Smooth muscle cell (in vitro differentiated cells): ENCODE measurements around the gene TTC23L. TPM values are rescaled to one million over a fixed set of nuclear protein-coding genes. Genes with fewer than 3 reads are reported as not detected.

Experiments
- DNase-seq: peaks from one replicate; lab custom pipeline; 2025; ENCODE audit not compliant: unreplicated experiment; lab: John Stamatoyannopoulos, UW
- H2AFZ ChIP-seq: fragments of 200-600 bp; sonication (generic); 2 replicates; pipeline ENCODE4 v1.6.0; 2016; ENCODE audit warnings: antibody characterized with exemption, low read depth, mild to moderate bottlenecking
- H3F3A ChIP-seq: fragments of 200-600 bp; sonication (generic); 2 replicates; pipeline ENCODE4 v1.6.0; 2017; ENCODE audit warnings: antibody characterized with exemption, low read depth
- H3K27ac ChIP-seq: fragments of 200-600 bp; sonication (generic); 2 replicates; pipeline ENCODE4 v1.5.1; 2016; ENCODE audit warnings: low read depth, mild to moderate bottlenecking
- H3K27me3 ChIP-seq: fragments of 200-600 bp; sonication (generic); 2 replicates; pipeline ENCODE4 v1.6.1; 2016; ENCODE audit warnings: low read depth, mild to moderate bottlenecking
- H3K36me3 ChIP-seq: fragments of 200-600 bp; sonication (generic); 2 replicates; pipeline ENCODE4 v1.5.1; 2016; ENCODE audit warnings: low read depth
- H3K4me1 ChIP-seq: fragments of 200-600 bp; sonication (generic); 2 replicates; pipeline ENCODE4 v1.5.1; 2016; ENCODE audit warnings: low read depth
- H3K4me2 ChIP-seq: fragments of 200-600 bp; sonication (generic); 2 replicates; pipeline ENCODE4 v1.6.0; 2016; ENCODE audit warnings: mild to moderate bottlenecking
- H3K4me3 ChIP-seq: fragments of 200-600 bp; sonication (generic); 2 replicates; pipeline ENCODE4 v1.5.1; 2016; ENCODE audit warnings: mild to moderate bottlenecking
- H3K79me2 ChIP-seq: fragments of 200-600 bp; sonication (generic); 2 replicates; pipeline ENCODE4 v1.6.0; 2016; ENCODE audit warnings: low read depth, mild to moderate bottlenecking
- H3K9ac ChIP-seq: fragments of 200-600 bp; sonication (generic); 2 replicates; pipeline ENCODE4 v1.6.0; 2016; ENCODE audit warnings: low read depth
- H3K9me3 ChIP-seq: fragments of 200-600 bp; sonication (generic); replicated peaks from 2 replicates; pipeline ENCODE4 v1.5.1; 2016; ENCODE audit warnings: low read depth
- H4K20me1 ChIP-seq: fragments of 200-600 bp; sonication (generic); 2 replicates; pipeline ENCODE4 v1.6.0; 2016; ENCODE audit warnings: low read depth
- WGBS: methylation state at CpG from one replicate; pipeline ENCODE4 v1.1.7; 2016; ENCODE audit warnings: low lambda C conversion rate; 5-methylcytosine and 5-hydroxymethylcytosine counted together
- polyA plus RNA-seq: library from polyadenylated mRNA; unstranded; fragments of >200 nt; fragmentation: Nextera tagmentation; extraction: Ambion mirVana; gene quantifications from 2 replicates; pipeline ENCODE4 v1.2.1, GENCODE V29; 2016
- total RNA-seq: library from RNA; depleted of rRNA; stranded (reverse); fragments of >200 nt; gene quantifications from 2 replicates; pipeline ENCODE4 v1.2.3, GENCODE V29; 2014
- TF ChIP-seq, protein P1 (sequence below): fragments of 200-600 bp; sonication (generic); IDR thresholded peaks from 2 replicates; pipeline ENCODE4 v1.5.1; 2017; ENCODE audit warnings: borderline replicate concordance, mild to moderate bottlenecking, antibody characterized with exemption; ENCODE audit not compliant: insufficient read depth, poor library complexity, severe bottlenecking

TTC23L gene
- total and polyA plus RNA-seq, 2 experiments from 2014 or later: 0.04 to 0.08 TPM

DNA sequence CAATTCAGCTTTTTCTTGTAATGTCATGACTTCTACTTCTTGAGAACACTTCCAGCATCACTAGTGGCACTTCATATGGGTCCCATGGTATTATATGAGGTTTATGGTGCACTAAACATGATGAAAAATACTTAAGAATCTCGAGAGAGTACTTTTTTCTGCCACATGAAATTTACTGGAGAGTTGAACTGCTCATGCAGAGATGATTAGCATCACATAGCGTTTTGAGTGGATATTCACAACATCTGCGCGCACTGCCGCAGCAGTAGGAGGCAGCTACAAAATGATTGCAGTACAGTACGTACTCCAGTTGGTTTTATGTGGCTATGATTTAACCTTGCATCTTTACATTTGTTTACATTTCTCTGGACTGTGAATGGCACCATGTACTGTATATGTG, 61.7 kb downstream of the TTC23L start:
- Histone ChIP-seq H3K9ac (no peak overlapping the region), H3K79me2 (no peaks in the 10 kb centered on the region), H2AFZ (no peak overlapping the region), H3F3A (no peaks in the 10 kb centered on the region), H3K36me3 (no peaks in the 10 kb centered on the region), H3K27me3 (no peaks in the 10 kb centered on the region), H3K4me3 (no peak overlapping the region), H4K20me1 (no peaks in the 10 kb centered on the region), H3K27ac (no peak overlapping the region), H3K4me1 (no peaks in the 10 kb centered on the region), H3K9me3 (no peaks in the 10 kb centered on the region), H3K4me2 (no peak overlapping the region)
- WGBS: 93% methylated on average over 6 of the region's 6 CpGs
- TF ChIP-seq, protein P1, sequence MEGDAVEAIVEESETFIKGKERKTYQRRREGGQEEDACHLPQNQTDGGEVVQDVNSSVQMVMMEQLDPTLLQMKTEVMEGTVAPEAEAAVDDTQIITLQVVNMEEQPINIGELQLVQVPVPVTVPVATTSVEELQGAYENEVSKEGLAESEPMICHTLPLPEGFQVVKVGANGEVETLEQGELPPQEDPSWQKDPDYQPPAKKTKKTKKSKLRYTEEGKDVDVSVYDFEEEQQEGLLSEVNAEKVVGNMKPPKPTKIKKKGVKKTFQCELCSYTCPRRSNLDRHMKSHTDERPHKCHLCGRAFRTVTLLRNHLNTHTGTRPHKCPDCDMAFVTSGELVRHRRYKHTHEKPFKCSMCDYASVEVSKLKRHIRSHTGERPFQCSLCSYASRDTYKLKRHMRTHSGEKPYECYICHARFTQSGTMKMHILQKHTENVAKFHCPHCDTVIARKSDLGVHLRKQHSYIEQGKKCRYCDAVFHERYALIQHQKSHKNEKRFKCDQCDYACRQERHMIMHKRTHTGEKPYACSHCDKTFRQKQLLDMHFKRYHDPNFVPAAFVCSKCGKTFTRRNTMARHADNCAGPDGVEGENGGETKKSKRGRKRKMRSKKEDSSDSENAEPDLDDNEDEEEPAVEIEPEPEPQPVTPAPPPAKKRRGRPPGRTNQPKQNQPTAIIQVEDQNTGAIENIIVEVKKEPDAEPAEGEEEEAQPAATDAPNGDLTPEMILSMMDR: no peak
- DNase-seq: no peak

GRCh38 chr5:34903260-34903659, 64.3 kb downstream of the TTC23L start:
- Histone ChIP-seq H3K79me2 (no peaks in the 10 kb centered on the region), H3K9ac (no peak overlapping the region), H3K4me2 (no peak overlapping the region), H3K9me3 (no peaks in the 10 kb centered on the region), H2AFZ (no peak overlapping the region), H3F3A (no peaks in the 10 kb centered on the region), H4K20me1 (no peaks in the 10 kb centered on the region), H3K27ac (no peak overlapping the region), H3K4me1 (no peaks in the 10 kb centered on the region), H3K27me3 (no peaks in the 10 kb centered on the region), H3K4me3 (no peak overlapping the region), H3K36me3 (no peaks in the 10 kb centered on the region)
- no peak for DNase-seq
- TF ChIP-seq, protein P1: no peak
- WGBS: 96% methylated on average over 1 of the region's 1 CpG

DNA sequence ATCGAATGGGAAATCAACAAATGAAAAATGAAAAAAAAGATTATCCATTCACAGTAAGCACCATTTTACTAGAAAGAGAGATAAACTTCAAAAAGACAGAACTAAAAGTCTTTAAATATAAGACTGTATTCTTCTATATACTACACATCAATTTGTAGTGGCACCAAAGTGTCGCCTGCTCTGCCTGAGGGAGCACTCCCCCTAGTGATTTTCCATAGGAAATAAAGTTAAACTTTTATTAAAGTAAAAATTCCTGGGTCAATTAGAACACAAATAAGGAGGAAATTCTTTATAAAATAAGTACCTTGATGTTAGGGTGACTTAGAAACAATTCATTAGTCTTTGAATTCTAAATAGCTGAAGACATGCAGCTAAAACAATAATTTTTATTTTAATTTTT, 66.6 kb downstream of the TTC23L start:
- Histone ChIP-seq H3K36me3 (peaks cover 11% of the 10 kb centered on the region), H3K9ac (no peak overlapping the region), H3K27ac (no peak overlapping the region), H2AFZ (no peak overlapping the region), H3K27me3 (no peaks in the 10 kb centered on the region), H3K79me2 (no peaks in the 10 kb centered on the region), H3K9me3 (no peaks in the 10 kb centered on the region), H3K4me2 (no peak overlapping the region), H3K4me1 (no peaks in the 10 kb centered on the region), H3F3A (no peaks in the 10 kb centered on the region), H4K20me1 (no peaks in the 10 kb centered on the region), H3K4me3 (no peak overlapping the region)
- TF ChIP-seq, protein P1: peak; percentile 33
- DNase-seq: no peak
- WGBS: 89% methylated on average over 2 of the region's 2 CpGs

GRCh38 chr5:34913072-34913471, 74.1 kb downstream of the TTC23L start:
- H2AFZ ChIP-seq: no peak overlapping the region
- H4K20me1 ChIP-seq: no peaks in the 10 kb centered on the region
- H3K36me3 ChIP-seq: peaks cover 25% of the 10 kb centered on the region
- H3K9me3 ChIP-seq: no peaks in the 10 kb centered on the region
- no peak overlapping the region for H3K9ac ChIP-seq
- no peak for DNase-seq
- H3K4me2 ChIP-seq: peak overlapping the region; percentile 98
- peaks cover 21% of the 10 kb centered on the region for H3K4me1 ChIP-seq
- H3K79me2 ChIP-seq: peaks cover 49% of the 10 kb centered on the region
- TF ChIP-seq, protein P1: no peak
- no peaks in the 10 kb centered on the region for H3F3A ChIP-seq
- no peak overlapping the region for H3K4me3 ChIP-seq
- no peaks in the 10 kb centered on the region for H3K27me3 ChIP-seq
- 90% methylated on average over 2 of the region's 2 CpGs for WGBS
- no peak overlapping the region for H3K27ac ChIP-seq
